HG03139 (cell line): ENCODE results near the gene MYO1F.

Experiments
- ATAC-seq: cut with Tn5 transposase; IDR thresholded peaks from one replicate; pipeline ENCODE4 v1.9.1; 2021; ENCODE audit not compliant: unreplicated experiment

Gene MYO1F

DNA sequence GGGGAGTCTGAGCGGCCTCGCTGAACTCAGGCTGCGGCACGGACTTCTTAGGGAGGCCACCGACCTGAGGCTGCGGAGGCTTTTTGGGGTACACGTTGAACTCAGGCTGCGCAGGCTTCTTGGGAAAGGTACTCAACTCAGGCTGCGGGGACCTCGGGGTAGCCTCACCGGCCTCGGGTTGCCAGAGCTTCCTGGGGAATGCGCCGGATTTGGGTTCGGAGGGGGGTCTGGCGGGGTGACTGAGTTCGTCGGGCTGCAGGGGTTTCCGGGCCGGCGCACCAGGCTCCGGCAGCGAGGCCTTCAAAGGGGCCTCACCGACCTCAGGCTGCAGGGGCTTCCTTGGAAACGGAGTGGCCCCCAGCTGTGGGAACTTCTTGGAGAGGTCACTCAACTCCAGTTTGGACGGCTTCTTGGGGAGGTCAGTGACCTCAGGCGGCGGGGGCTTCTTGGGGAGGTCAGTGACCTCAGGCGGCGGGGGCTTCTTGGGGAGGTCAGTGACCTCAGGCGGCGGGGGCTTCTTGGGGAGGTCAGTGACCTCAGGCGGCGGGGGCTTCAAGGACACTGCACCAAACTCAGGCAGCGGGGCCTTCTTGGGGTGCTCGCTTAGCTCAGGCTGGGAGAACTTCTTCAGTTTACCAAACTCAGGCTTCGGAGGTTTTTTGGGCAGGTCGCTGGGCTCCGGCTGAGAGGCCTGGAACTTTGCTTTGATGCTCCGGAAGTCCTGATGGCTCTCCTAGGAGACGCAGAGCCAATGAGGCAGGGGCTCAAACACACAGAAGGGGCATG, 78.0 kb downstream of the MYO1F start:
- no peak for ATAC-seq

DNA sequence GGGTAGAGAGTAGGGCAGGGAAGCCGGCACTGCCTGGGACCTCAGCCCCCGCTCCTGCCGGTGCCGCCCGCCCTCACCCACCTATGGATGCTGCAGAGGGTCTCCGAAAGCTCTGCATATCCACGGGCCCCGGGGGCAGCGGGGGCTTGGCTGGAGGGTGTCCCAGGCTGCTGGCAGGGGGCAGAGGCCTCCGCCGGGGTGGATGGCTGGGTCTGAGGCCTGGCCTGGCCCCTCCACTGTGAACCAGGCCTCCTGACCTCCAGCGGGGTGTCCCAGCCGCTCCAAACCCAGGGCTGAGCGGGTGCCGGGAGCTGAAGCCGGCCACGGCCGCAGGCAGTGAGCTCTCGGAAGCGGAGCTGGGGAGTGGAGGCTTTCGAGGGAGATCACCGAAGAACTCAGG, 78.9 kb downstream of the MYO1F start:
- no peak for ATAC-seq

DNA sequence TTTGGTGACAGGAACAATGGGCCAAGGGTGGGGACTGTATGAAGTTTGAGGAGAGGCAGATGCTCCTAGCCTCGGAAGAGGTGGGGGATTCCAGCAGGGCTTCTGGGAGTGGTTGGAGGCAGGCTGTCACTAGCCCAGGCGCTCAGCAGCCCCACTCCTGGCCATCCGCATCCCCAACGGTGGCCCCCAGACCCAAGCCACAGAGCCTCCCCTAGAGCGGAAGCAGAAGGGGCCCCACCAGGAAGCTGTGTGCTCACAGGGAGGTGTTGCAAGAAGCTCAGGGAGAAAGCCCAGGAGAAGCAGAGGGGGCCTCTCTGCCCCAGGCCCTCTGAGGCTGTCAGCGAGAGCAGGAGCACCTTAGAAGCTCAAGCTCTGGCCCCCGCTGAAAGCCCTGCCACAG, 83.1 kb downstream of the MYO1F start:
- ATAC-seq, result no peak

DNA sequence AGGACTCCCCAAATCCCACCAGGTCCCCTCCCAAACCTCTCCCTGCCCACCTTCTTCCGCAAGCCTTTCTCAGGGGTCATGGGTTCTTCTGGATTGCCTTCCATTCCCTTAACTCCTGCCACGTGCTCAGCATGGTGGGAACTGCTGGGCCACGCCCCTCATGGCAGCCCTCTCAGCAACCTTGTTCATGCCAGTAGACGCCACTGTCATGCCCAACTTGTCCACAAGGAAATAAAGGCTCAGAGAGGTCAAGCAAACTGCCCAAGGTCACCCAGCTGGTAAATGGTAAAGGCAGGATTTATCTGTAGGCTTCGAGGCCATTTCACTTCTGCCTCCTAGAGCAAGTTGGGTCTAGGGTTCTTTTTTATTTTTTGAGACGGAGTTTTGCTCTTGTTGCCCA, 85.7 kb downstream of the MYO1F start:
- ATAC-seq, result no peak

DNA sequence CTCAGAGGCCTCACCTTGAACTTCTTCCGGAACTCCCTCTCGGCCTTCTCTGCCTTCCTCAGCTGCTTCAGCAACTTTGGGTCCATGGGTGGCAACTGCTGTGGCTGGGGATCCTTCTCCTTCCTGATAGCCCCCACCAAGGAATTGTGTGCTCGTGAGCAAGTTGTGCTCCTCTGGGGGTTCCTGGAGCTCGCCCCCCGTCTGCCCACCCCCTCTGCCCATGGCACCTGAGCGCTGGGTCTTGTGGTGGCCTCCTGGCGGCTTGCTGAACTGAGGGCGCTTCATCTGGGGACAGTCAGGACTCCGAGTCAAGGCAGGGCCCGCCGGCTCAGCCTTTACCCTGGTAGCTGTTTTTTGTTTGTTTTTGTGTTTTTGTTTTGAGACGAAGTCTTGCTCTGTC, 86.4 kb downstream of the MYO1F start:
- no peak for ATAC-seq

DNA sequence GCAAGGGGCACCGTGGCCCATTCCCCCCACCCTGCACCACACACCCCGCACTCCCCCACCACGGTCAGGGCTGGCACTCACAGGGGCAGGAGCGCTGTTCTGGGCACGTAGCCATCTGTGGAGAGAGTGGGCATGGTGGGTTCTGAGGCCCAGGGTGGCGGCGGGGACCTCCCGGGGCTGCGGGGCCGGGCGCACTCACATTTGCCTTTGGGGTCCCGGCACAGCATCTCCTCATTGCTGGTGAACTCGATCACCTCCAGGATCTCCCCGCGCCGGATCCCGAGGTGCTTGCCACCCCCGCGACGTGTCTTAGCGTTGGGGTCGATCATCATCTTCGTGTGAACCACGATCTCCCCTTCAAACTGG, 86.9 kb downstream of the MYO1F start:
- ATAC-seq, result no peak

DNA sequence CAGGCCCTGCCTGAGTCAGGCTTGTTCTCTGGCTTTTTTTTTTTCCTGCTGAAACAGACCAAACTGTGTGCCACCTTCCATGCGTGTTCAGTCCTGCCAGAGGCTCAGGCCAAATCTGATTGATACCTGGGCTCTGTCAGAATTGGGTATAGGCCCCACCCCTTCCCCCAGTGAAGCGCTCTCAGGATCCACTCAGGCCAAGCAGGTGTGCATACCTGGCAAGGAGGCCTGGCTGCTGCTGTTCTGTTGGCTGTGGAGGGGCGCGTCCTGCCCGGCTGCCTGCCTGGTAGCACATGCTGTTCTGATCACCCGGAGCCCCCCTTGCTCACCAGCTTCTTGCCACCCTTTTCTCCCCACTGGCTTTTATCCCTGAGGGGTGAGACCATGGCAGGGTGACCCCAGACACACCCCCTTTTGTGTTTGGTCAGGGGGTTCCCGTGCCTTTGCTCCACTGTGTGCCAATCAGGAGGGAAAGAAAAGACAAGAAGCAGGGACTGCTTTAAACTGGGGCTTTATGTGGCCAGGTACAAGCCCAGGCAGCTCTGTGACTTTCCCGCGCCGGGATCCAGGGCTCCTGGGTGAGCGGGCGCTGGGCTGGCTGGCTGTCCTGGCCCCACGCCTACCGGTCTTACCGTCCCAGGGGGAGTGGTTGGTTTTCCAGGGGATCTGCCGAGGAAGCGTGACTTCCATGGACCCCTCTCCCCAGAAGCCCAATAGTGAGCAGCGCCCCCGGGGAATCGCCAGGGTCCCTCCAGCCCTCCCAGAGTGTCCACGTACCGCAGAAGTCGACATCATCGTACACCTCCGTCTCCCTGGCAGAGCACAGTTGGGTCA, 87.5 kb downstream of the MYO1F start:
- ATAC-seq, result no peak

DNA sequence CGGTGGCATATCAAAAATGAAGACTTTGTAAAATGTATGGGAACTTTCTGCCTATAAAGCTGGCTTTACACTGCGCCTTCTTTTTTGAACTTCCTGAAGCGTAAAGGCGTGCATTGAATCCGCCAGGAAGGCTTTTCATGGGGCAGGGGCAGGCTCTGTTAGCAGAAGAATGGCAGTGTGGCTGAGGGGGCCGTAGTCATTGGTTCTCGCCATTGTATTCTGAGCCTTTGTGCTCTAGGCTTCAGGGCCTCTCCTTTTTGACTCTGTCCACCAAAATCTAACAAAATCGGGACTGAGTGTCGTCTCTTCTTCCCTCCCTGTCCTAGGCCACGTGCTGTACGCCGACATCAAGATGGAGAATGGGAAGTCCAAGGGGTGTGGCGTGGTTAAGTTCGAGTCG, 88.9 kb downstream of the MYO1F start:
- no peak for ATAC-seq

DNA sequence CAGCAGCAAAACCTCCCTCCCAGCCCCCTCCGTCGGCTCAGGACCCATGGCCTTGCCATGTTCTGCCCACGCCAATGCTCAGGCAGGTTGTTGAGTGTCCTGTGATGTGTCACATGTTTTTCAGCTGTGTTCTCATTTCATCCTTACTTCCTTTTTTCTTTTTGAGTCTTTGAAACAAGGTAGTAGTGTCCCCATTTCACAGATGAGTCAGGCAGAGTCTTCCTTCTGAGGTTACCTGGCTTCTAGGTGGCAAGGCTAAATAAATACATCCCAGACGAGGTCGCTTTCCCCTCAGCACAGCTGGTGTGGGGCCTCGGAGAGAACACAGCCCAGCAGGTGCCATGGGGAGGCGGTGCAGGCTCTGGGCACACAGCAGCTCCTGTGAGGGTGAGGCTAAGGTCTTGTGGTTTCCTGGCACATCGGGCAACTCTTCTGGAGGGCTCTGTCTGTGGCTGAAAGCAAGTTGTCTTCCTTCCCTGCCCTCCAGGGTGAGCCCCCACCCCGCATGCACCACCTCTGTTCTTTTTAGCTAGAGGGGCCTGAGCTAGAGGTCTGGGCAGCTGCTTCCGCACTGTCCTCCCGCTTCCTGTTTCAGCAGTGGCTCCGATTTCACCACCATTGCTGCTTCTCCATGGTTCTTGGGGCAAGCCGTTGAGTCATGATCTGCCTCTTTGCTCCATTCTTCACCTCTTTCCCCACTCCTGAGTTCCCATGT, 89.9 kb downstream of the MYO1F start:
- ATAC-seq, result no peak

DNA sequence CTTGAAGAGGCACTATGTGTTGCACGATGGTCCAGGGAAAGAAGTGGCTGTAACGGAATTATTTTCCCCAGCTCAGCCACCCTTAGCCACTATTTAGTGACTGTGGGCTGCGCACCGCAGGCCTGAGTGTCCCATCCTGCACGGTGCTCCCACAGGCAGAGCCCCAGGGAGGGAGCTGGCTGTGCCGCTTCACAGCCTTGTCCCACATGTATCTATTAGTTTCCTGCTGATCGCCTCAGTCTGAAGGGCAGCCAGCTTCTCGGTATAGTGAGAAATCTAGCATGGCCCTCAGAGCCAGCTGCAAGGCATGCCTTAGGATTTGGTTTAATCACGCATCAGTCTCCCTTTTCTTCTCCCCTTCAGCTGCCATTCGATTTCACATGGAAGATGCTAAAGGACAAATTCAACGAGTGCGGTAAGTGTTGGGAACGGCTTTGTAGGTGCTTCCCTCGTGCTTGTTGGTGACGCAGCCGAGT, 90.5 kb downstream of the MYO1F start:
- ATAC-seq, result no peak

DNA sequence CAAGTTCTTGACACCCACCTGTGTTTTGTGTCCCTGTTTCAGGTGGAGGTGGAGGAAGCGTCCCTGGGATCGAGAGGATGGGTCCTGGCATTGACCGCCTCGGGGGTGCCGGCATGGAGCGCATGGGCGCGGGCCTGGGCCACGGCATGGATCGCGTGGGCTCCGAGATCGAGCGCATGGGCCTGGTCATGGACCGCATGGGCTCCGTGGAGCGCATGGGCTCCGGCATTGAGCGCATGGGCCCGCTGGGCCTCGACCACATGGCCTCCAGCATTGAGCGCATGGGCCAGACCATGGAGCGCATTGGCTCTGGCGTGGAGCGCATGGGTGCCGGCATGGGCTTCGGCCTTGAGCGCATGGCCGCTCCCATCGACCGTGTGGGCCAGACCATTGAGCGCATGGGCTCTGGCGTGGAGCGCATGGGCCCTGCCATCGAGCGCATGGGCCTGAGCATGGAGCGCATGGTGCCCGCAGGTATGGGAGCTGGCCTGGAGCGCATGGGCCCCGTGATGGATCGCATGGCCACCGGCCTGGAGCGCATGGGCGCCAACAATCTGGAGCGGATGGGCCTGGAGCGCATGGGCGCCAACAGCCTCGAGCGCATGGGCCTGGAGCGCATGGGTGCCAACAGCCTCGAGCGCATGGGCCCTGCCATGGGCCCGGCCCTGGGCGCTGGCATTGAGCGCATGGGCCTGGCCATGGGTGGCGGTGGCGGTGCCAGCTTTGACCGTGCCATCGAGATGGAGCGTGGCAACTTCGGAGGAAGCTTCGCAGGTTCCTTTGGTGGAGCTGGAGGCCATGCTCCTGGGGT, 91.5 kb downstream of the MYO1F start:
- ATAC-seq, result no peak

DNA sequence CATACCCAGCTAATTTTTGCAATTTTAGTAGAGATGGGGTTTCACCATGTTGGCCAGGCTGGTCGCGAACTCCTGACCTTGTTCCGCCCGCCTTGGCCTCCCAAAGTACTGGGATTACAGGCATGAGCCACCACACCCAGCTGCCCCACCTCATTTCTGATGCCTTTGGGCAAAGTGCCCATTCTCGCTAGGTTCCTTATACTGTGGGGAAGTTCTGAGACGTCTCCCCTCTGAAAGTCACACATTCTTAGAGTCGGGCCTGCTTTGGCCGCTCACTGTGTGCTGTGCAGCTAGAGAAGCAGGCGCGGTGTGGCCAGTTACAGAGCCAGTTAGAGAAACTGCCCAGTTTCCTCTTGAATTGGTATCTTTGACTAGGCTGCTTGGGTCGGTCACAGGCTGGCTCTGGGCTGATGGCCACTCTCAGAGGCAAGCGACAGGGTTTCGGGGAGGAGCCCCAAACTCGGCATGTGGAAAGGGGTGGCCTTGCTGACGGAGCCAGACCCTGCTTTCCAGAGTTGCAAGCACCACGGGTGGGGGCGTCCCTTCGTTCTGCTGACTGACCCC, 92.8 kb downstream of the MYO1F start:
- no peak for ATAC-seq

DNA sequence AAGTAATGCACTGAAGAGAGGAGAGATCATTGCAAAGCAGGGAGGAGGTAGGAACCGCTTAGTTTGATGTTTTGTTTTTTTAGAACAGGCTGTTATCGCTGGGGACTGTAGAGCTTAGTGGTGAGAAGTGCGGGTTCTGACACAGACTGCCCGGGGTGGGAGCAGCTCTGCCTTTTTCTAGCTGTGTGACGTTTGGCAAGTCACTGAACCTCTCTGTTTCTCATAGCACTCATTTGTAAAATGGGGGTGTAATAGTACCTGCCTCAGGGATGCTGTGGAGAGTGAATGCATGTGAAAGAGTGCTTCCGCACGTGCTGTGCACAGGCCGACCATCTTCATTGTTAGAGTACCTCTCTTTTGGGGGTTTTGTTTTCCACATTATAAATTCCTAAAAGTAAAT, 94.1 kb downstream of the MYO1F start:
- ATAC-seq, result no peak

DNA sequence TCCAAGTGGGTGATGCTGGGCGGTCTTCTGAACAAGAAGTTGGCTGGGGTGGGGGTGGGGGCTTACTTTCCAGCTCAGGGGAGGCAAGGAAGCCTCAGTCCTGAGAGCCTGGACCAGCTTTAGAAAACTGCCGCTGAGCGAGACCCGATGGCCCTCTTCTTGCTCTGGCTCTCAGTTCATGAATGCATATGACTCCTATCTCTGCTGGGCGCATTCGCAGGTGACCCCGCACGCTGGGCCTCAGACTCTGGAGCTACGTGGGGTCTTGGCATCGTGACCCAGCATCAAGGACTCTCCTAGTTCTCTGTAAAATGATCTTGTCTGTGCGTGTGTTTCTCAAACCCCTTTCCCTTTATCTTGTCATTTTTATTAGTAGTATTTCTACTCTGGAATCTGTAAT, 94.5 kb downstream of the MYO1F start:
- ATAC-seq, result no peak

DNA sequence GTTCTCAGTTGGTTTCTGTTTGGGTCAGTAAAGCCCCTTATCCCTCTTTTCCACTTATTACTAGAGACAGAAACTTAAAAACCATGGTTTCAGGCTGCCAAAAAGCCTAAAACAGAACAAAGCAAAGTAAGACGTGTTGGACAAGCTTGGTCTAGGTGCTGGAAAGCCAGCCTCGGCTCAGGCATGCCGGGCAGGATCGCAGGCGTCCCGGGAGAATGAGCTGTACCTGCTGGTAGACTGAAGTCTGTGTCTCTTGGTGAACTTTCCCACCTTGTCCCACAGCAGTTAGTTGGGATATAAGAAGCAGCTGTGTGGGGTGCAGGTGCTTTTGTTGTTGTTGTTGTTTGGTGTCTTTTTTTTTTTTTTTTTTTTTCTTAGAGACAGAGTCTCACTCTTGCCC, 95.6 kb downstream of the MYO1F start:
- ATAC-seq, result no peak

DNA sequence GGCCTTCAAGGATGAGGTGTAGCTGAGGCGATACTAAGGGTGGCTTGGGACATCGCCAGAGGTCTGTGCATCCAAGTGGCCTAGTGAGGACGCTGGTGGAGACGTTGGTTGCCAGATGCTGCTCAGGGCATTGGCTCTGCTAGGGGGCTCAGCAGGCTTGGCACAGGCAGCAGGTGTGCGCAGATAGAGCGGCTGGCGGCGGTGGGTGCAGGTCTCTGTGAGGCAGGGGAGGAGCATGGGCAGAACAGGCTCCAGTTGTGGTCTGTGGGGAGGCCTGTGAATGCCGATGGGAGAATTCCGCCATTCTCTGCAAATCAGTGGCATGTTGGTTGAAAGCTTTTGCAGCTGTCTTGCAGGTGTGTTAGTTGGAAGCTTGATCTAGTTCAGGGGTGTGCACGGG, 96.0 kb downstream of the MYO1F start:
- ATAC-seq, result no peak

DNA sequence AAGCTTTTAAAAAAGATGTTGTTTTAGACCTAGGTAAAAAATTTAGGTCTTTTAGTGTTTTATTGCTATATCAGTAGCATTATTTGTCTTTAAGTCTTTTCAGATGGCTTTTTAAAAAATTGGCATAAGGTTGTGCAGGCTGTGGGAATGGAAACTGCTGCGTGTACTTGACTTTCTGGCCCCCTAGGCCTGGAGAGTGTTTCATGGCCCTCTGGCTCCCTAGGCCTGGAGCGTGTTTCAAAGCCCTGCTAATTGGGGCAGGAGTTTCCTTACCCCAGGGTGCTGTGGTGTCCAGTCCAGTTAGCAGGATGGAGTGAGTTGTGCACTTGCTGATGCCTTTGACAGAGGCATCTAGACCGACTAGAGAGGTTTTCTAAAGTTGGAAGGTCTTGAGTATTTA, 98.6 kb downstream of the MYO1F start:
- ATAC-seq, result no peak

DNA sequence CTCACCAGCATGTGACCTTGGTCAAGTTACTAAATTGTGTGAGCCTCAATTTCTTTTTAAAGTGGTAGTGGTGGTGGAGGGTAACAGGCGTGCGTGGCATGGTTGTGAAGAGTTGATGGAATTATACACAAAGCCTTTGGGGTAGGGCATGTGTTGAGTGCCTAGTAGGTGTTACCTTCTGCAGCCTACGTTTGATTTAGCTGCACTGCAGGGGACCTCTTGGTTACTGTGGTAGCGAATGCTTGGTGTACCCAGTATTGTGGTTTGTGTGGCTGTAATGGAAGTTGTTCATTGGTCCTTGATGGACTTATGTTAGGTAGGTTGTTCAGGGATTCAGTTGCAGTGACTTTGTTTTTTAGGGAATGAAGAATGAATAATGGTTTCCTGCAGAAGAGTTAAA, 99.4 kb downstream of the MYO1F start:
- no peak for ATAC-seq

DNA sequence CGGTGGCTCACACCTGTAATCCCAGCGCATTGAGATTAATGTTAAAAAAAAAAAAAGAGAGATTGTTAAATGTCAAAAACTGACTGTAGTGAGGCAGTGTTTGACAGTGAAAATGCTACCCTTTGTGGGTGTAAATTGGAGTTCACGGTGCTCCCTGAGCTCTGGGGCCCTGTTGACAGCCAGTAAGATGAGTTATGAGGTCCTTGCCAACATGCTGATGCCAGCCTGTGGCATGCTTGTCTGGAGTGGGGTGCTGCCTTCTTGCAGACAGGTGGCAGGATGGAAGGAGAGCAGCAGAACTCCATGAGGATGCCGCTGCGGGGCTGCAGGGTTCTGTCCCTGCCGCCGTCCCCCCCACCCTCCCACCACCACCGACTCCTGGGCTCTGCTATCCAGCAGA, 100.7 kb downstream of the MYO1F start:
- ATAC-seq, result no peak

DNA sequence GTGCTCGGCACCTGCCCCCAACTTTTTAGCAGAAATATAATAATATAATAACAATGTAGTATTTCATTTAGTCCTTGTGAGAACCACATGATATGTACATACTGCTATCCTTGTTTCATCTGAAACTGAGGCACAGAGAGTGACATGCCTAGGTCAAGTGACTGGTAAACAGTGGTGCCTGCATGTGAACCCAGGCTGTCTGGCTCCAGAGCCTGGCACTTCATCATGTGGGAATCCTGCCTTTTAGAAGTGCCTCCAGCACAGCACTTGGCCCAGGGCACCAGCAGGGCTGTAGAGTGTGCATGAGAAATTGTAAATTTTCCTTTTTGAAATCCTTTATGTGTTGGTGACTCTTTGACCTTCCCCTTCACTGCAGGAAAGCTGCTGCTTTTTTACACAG, 102.2 kb downstream of the MYO1F start:
- no peak for ATAC-seq
